HCT116 (cell line): ENCODE results near the gene FBXO17. TPM values are rescaled to one million over a fixed set of nuclear protein-coding genes. Genes with fewer than 3 reads are reported as not detected.

Experiments
- ATAC-seq: fragments of 200-7000 bp; cut with Tn5 transposase; 2 replicates; pipeline ENCODE4 v1.9.1; 2020; ENCODE audit warnings: mild to moderate bottlenecking, moderate library complexity
- BruUV-seq: library from RNA; stranded (reverse); fragments of 400-500 nt; replicated peaks from 2 replicates; lab custom pipeline; 2021; lab: Mats Ljungman, UMichigan
- CTCF ChIA-PET: fragments of 300-600 bp; sonication (Branson Sonifier 250); formaldehyde crosslinking; loops from one replicate; lab custom pipeline; 2021; ENCODE audit warnings: antibody characterized with exemption; lab: Charles Lee
- POLR2A ChIA-PET: fragments of 300-600, 350-600 bp; sonication (Branson Sonifier 250); formaldehyde crosslinking; loops from one replicate; lab custom pipeline; 2021; ENCODE audit warnings: antibody characterized with exemption; lab: Charles Lee
- RAD21 ChIA-PET, 2 experiments: fragments of 300-600 bp; sonication (Branson Sonifier 250); formaldehyde crosslinking; loops; one replicate each; lab custom pipeline; 2023; ENCODE audit warnings: low total read pairs in 2 of 2; ENCODE audit not compliant: uncharacterized antibody in 2 of 2, unreplicated experiment in 2 of 2, low non-redundant PET in 1 of 2; lab: Charles Lee
- DNase-seq: peaks from one replicate; pipeline ENCODE4 v3.0.0-alpha.2; 2010; ENCODE audit warnings: low read depth, low spot score
- H2AFZ ChIP-seq: fragments of 200-600 bp; shearing (Covaris generic), sonication (generic); 2 replicates; pipeline ENCODE4 v1.6.1; 2017; ENCODE audit warnings: low read depth, mixed run types, mixed read lengths, antibody characterized with exemption, low read length; ENCODE audit not compliant: poor library complexity, severe bottlenecking
- H3K27ac ChIP-seq: 2 replicates; pipeline ENCODE4 v1.5.1; 2012; ENCODE audit warnings: low read depth, low read length
- H3K27me3 ChIP-seq: fragments of 200-600 bp; sonication (generic); 2 replicates; pipeline ENCODE4 v1.6.1; 2016; ENCODE audit warnings: mixed run types, low read length, mixed read lengths; ENCODE audit not compliant: insufficient read depth
- H3K36me3 ChIP-seq, 2 experiments: fragments of 200-500 bp in 1 of 2; fragments of 200-600 bp in 1 of 2; sonication (Bioruptor generic) in 1 of 2; sonication (generic) in 1 of 2; 2 replicates each; pipeline versions ENCODE4 v1.5.1 to v1.6.1; 2014 to 2016; ENCODE audit warnings: low read length in 2 of 2, inconsistent platforms in 1 of 2, mixed read lengths in 1 of 2, mixed run types in 1 of 2; ENCODE audit not compliant: insufficient read depth in 2 of 2, control insufficient read depth in 1 of 2
- H3K4me1 ChIP-seq, 2 experiments: fragments of 200-600 bp in 1 of 2; sonication (generic) in 1 of 2; 2 replicates each; pipeline versions ENCODE4 v1.5.1 to v1.6.1; 2012 to 2017; ENCODE audit warnings: low read length in 2 of 2, inconsistent platforms in 1 of 2, mild to moderate bottlenecking in 1 of 2, mixed read lengths in 1 of 2, mixed run types in 1 of 2, moderate library complexity in 1 of 2; ENCODE audit not compliant: insufficient read depth in 2 of 2, control insufficient read depth in 1 of 2
- H3K4me2 ChIP-seq: fragments of 200-600 bp; sonication (generic); 2 replicates; pipeline ENCODE4 v1.6.1; 2017; ENCODE audit warnings: mixed run types, low read length, mixed read lengths
- H3K4me3 ChIP-seq, 2 experiments: fragments of 200-600 bp in 1 of 2; sonication (generic) in 1 of 2; replicated peaks in 1 of 2; 2 replicates each; pipeline ENCODE4 v1.5.1; 2011 to 2016; ENCODE audit warnings: low read length in 2 of 2, control low read depth in 1 of 2, low read depth in 1 of 2, mild to moderate bottlenecking in 1 of 2, mixed read lengths in 1 of 2, mixed run types in 1 of 2
- H3K79me2 ChIP-seq: fragments of 200-600 bp; sonication (generic); 2 replicates; pipeline ENCODE4 v1.6.1; 2017; ENCODE audit warnings: mild to moderate bottlenecking, mixed run types, low read length, moderate library complexity, mixed read lengths; ENCODE audit not compliant: insufficient read depth
- H3K9ac ChIP-seq: fragments of 200-600 bp; sonication (generic); 2 replicates; pipeline ENCODE4 v1.6.1; 2016; ENCODE audit warnings: low read length, mixed read lengths
- H3K9me2 ChIP-seq: fragments of 200-600 bp; sonication (generic), shearing (Covaris generic); 2 replicates; pipeline ENCODE4 v1.6.1; 2017; ENCODE audit warnings: mixed run types, mild to moderate bottlenecking, moderate library complexity; ENCODE audit not compliant: insufficient read depth
- H3K9me3 ChIP-seq, 2 experiments: fragments of 200-500 bp in 1 of 2; fragments of 200-600 bp in 1 of 2; sonication (Bioruptor generic) in 1 of 2; sonication (generic) in 1 of 2; 2 replicates each; pipeline ENCODE4 v1.6.1; 2014 to 2017; ENCODE audit warnings: low read length in 2 of 2, mixed read lengths in 2 of 2, inconsistent platforms in 1 of 2, low read depth in 1 of 2, mild to moderate bottlenecking in 1 of 2, mixed run types in 1 of 2, moderate library complexity in 1 of 2; ENCODE audit not compliant: control insufficient read depth in 1 of 2, insufficient read depth in 1 of 2
- H4K20me1 ChIP-seq: fragments of 200-600 bp; sonication (generic), shearing (Covaris generic); 2 replicates; pipeline ENCODE4 v1.6.1; 2017; ENCODE audit warnings: mixed run types, mild to moderate bottlenecking, moderate library complexity; ENCODE audit not compliant: insufficient read depth
- ATF3 ChIP-seq: IDR thresholded peaks from 2 replicates; pipeline ENCODE4 v1.6.1; 2012
- CBX3 ChIP-seq: IDR thresholded peaks from 2 replicates; pipeline ENCODE4 v1.6.1; 2012; ENCODE audit warnings: low read depth
- CEBPB ChIP-seq: IDR thresholded peaks from 2 replicates; pipeline ENCODE4 v1.6.1; 2012; ENCODE audit warnings: low read depth
- EGR1 ChIP-seq: IDR thresholded peaks from 2 replicates; pipeline ENCODE4 v1.6.1; 2012; ENCODE audit warnings: low read depth
- ELF1 ChIP-seq: IDR thresholded peaks from 2 replicates; pipeline ENCODE4 v1.6.1; 2012; ENCODE audit warnings: low read depth, borderline replicate concordance
- EZH2phosphoT487 ChIP-seq: fragments of 200-600 bp; IDR thresholded peaks from 2 replicates; pipeline ENCODE4 v1.6.1; 2018; ENCODE audit warnings: antibody characterized with exemption, borderline replicate concordance
- FOSL1 ChIP-seq: IDR thresholded peaks from 2 replicates; pipeline ENCODE4 v1.6.1; 2012; ENCODE audit warnings: low read depth
- JUND ChIP-seq: IDR thresholded peaks from 2 replicates; pipeline ENCODE4 v1.6.1; 2012
- MAX ChIP-seq: IDR thresholded peaks from 2 replicates; pipeline ENCODE4 v1.6.1; 2012
- POLR2AphosphoS5 ChIP-seq: IDR thresholded peaks from 2 replicates; pipeline ENCODE4 v1.6.1; 2011; ENCODE audit warnings: mild to moderate bottlenecking, low read depth, low read length, moderate library complexity
- RAD21 ChIP-seq: IDR thresholded peaks from 2 replicates; pipeline ENCODE4 v1.6.1; 2012; ENCODE audit warnings: low read depth, mild to moderate bottlenecking
- REST ChIP-seq: IDR thresholded peaks from 2 replicates; pipeline ENCODE4 v1.6.1; 2012; ENCODE audit warnings: low read depth
- SP1 ChIP-seq: IDR thresholded peaks from 2 replicates; pipeline ENCODE4 v1.6.1; 2012; ENCODE audit warnings: low read depth
- SRF ChIP-seq: IDR thresholded peaks from 2 replicates; pipeline ENCODE4 v1.6.1; 2012; ENCODE audit warnings: low read depth
- TCF7L2 ChIP-seq: IDR thresholded peaks from 2 replicates; pipeline ENCODE4 v1.7.0; 2011; ENCODE audit warnings: borderline replicate concordance, inconsistent platforms; ENCODE audit not compliant: insufficient read depth, insufficient read length; ENCODE audit errors: extremely low read depth
- YY1 ChIP-seq: IDR thresholded peaks from 2 replicates; pipeline ENCODE4 v1.6.1; 2011; ENCODE audit warnings: low read length, low read depth, moderate library complexity, mild to moderate bottlenecking; ENCODE audit not compliant: insufficient replicate concordance; ENCODE audit errors: extremely low read depth
- ZBTB33 ChIP-seq: IDR thresholded peaks from 2 replicates; pipeline ENCODE4 v1.6.1; 2011; ENCODE audit warnings: mild to moderate bottlenecking, low read length, moderate library complexity; ENCODE audit not compliant: insufficient replicate concordance; ENCODE audit errors: extremely low read depth
- ZFX ChIP-seq: fragments of 450-650 bp; IDR thresholded peaks from 2 replicates; pipeline ENCODE4 v1.6.1; 2017
- ZNF274 ChIP-seq: fragments of 200-500 bp; sonication (Bioruptor generic); IDR thresholded peaks from 2 replicates; pipeline ENCODE4 v1.6.1; 2014; ENCODE audit warnings: mild to moderate bottlenecking, low read depth, low read length, inconsistent platforms
- intact Hi-C: fragments of 100-400 bp; cut with micrococcal nuclease; formaldehyde crosslinking; loops from 2 replicates; pipeline ENCODE4 v1.10.0; 2022
- total RNA-seq: library from RNA; stranded (reverse); gene quantifications from one replicate; pipeline ENCODE4 v1.2.1, GENCODE V29; 2021; ENCODE audit not compliant: unreplicated experiment

Gene FBXO17
- total RNA-seq, 1 experiment from 2014 or later: 18.5 TPM

GRCh38 chr19:38964738-38965137 lies 10.8 kb downstream of the FBXO17 start:
- Histone ChIP-seq H3K27ac (no peak overlapping the region), H3K27me3 (no peaks in the 10 kb centered on the region), H2AFZ (no peak overlapping the region), H3K4me2 (no peak overlapping the region), H3K9ac (no peak overlapping the region), H3K36me3 (no peaks in the 10 kb centered on the region; a peak in 1 of 4 replicates), H3K79me2 (no peaks in the 10 kb centered on the region), H4K20me1 (no peaks in the 10 kb centered on the region), H3K9me2 (no peaks in the 10 kb centered on the region), H3K9me3 (no peaks in the 10 kb centered on the region), H3K4me3 (no peak overlapping the region), H3K4me1 (peaks cover 0 to 5% of the 10 kb centered on the region in 2 experiments; a peak in 3 of 4 replicates)
- no peak for DNase-seq
- TF ChIP-seq JUND (no peak), POLR2AphosphoS5 (no peak), REST (no peak), YY1 (no peak), TCF7L2 (no peak), ELF1 (no peak), EGR1 (no peak), MAX (no peak), EZH2phosphoT487 (no peak), ZNF274 (no peak), FOSL1 (no peak), SP1 (no peak), ZFX (no peak), SRF (no peak), CEBPB (no peak), CBX3 (no peak), ZBTB33 (no peak), RAD21 (no peak), ATF3 (no peak)
- intact Hi-C loops: loop anchor here (5.0 kb wide), 3 partner anchors 148 to 363 kb away; no protein-coding TSS in a partner anchor
- BruUV-seq: no TSS peak
- ATAC-seq: no peak
- POLR2A ChIA-PET: no interaction called here
- RAD21 ChIA-PET: interaction anchor here in 1 of 2 experiments (1.0 kb wide), 1 partner anchor 8 kb away, joined by 3 read pairs; no protein-coding TSS in a partner anchor
- CTCF ChIA-PET: no interaction called here
